GM12878 (cell line): ENCODE results near the gene DNAI2. TPM values are rescaled to one million over a fixed set of nuclear protein-coding genes. Genes with fewer than 3 reads are reported as not detected.

Experiments used
- ATAC-seq: fragments of 200-7000 bp; cut with Tn5 transposase; 3 replicates; pipeline ENCODE4 v1.9.1; 2020; ENCODE audit warnings: mild to moderate bottlenecking, moderate library complexity
- BruUV-seq: library from RNA; stranded (reverse); fragments of 400-500 nt; replicated peaks from 2 replicates; lab custom pipeline; 2021; lab: Mats Ljungman, UMichigan
- CTCF ChIA-PET: fragments of 300-600 bp; sonication (Branson Sonifier 250); formaldehyde crosslinking; extraction: SDS; loops from one replicate; lab custom pipeline; 2021; ENCODE audit warnings: inconsistent platforms; lab: Yijun Ruan, JAX
- POLR2A ChIA-PET: fragments of 350-600 bp; formaldehyde crosslinking; extraction: SDS; loops from one replicate; lab custom pipeline; 2021; ENCODE audit warnings: inconsistent platforms; lab: Charles Lee
- RAD21 ChIA-PET: fragments of 300-600 bp; sonication (Branson Sonifier 250); formaldehyde crosslinking; loops from one replicate; lab custom pipeline; 2023; ENCODE audit warnings: antibody characterized with exemption; ENCODE audit not compliant: unreplicated experiment; lab: Charles Lee
- SMC1A ChIA-PET: fragments of 300-600 bp; sonication (Branson Sonifier 250); formaldehyde crosslinking; loops from one replicate; lab custom pipeline; 2023; ENCODE audit not compliant: unreplicated experiment, uncharacterized antibody; lab: Charles Lee
- DNase-seq: peaks from one replicate; pipeline ENCODE4 v3.0.0-alpha.2; 2011; ENCODE audit warnings: low read depth, low spot score
- FAIRE-seq: peaks from 3 replicates; lab custom pipeline; 2011; peaks lifted over from hg19 to GRCh38; lab: Jason Lieb, UNC
- H2AFZ ChIP-seq: 2 replicates; pipeline ENCODE4 v1.6.0; 2011; ENCODE audit warnings: low read depth, low read length, control low read depth; ENCODE audit not compliant: control insufficient read depth
- H3K27ac ChIP-seq: 2 replicates; pipeline ENCODE4 v1.5.1; 2011; ENCODE audit warnings: control low read depth; ENCODE audit not compliant: control insufficient read depth, insufficient read depth
- H3K27me3 ChIP-seq, 2 experiments: replicated peaks in 1 of 2; 2 replicates each; pipeline versions ENCODE4 v1.6.0 to v1.6.1; 2011; ENCODE audit warnings: low read length in 1 of 2; ENCODE audit not compliant: control insufficient read depth in 2 of 2, insufficient read depth in 2 of 2
- H3K36me3 ChIP-seq, 2 experiments: 2 replicates each; pipeline ENCODE4 v1.5.1; 2011; ENCODE audit warnings: low read length in 1 of 2; ENCODE audit not compliant: control insufficient read depth in 2 of 2, insufficient read depth in 2 of 2
- H3K4me1 ChIP-seq: 2 replicates; pipeline ENCODE4 v1.6.1; 2011; ENCODE audit warnings: mild to moderate bottlenecking, low read length, moderate library complexity, mixed read lengths; ENCODE audit not compliant: control insufficient read depth, insufficient read depth
- H3K4me2 ChIP-seq: 2 replicates; pipeline ENCODE4 v1.6.0; 2011; ENCODE audit warnings: control low read depth; ENCODE audit not compliant: control insufficient read depth, insufficient read depth
- H3K4me3 ChIP-seq: fragments of 200-600 bp; sonication (generic); 2 replicates; pipeline ENCODE4 v1.5.1; 2016
- H3K79me2 ChIP-seq: 2 replicates; pipeline ENCODE4 v1.6.0; 2011; ENCODE audit warnings: low read length; ENCODE audit not compliant: control insufficient read depth, insufficient read depth
- H3K9ac ChIP-seq: 2 replicates; pipeline ENCODE4 v1.8.0; 2011; ENCODE audit warnings: low read length, control low read depth, mixed read lengths; ENCODE audit not compliant: control insufficient read depth, insufficient read depth
- H3K9me3 ChIP-seq: replicated peaks from 3 replicates; pipeline ENCODE4 v1.5.1; 2011; ENCODE audit warnings: mild to moderate bottlenecking, low read length; ENCODE audit not compliant: control insufficient read depth, insufficient read depth
- H4K20me1 ChIP-seq: 2 replicates; pipeline ENCODE4 v1.6.0; 2011; ENCODE audit not compliant: control insufficient read depth, insufficient read depth
- BCL3 ChIP-seq: IDR thresholded peaks from 2 replicates; pipeline ENCODE4 v1.6.1; 2011; ENCODE audit warnings: borderline replicate concordance, low read depth, mild to moderate bottlenecking, moderate library complexity, low read length; ENCODE audit not compliant: insufficient read depth, poor library complexity, severe bottlenecking
- HDGF ChIP-seq: fragments of 450-650 bp; IDR thresholded peaks from 2 replicates; pipeline ENCODE4 v1.6.1; 2016; ENCODE audit warnings: antibody characterized with exemption
- JUNB ChIP-seq: IDR thresholded peaks from 2 replicates; pipeline ENCODE4 v1.6.1; 2016; ENCODE audit warnings: antibody characterized with exemption, mild to moderate bottlenecking
- MYC ChIP-seq: IDR thresholded peaks from 2 replicates; pipeline ENCODE4 v1.6.1; 2011; ENCODE audit warnings: mild to moderate bottlenecking, low read length, moderate library complexity, inconsistent platforms; ENCODE audit not compliant: insufficient read depth, insufficient replicate concordance, insufficient read length, severe bottlenecking
- RFX5 ChIP-seq: IDR thresholded peaks from 2 replicates; pipeline ENCODE4 v1.6.1; 2011; ENCODE audit warnings: low read depth, low read length, improper control_type of control experiment
- SKIL ChIP-seq: fragments of 450-650 bp; IDR thresholded peaks from 2 replicates; pipeline ENCODE4 v1.6.1; 2017; ENCODE audit warnings: mild to moderate bottlenecking, low read depth, inconsistent platforms; ENCODE audit not compliant: poor library complexity, severe bottlenecking
- TBL1XR1 ChIP-seq: IDR thresholded peaks from 2 replicates; pipeline ENCODE4 v1.6.1; 2012; ENCODE audit warnings: low read depth, low read length, improper control_type of control experiment
- TCF3 ChIP-seq: IDR thresholded peaks from 2 replicates; pipeline ENCODE4 v1.6.1; 2012; ENCODE audit warnings: low read depth, mild to moderate bottlenecking, low read length, borderline replicate concordance; ENCODE audit not compliant: insufficient read depth
- TCF7 ChIP-seq: IDR thresholded peaks from 2 replicates; pipeline ENCODE4 v1.6.1; 2014; ENCODE audit warnings: antibody characterized with exemption, borderline replicate concordance
- ZBED1 ChIP-seq: IDR thresholded peaks from 2 replicates; pipeline ENCODE4 v1.6.1; 2016; ENCODE audit warnings: borderline replicate concordance
- WGBS: methylation state at CpG from one replicate; pipeline ENCODE4 v1.1.6; 2016; ENCODE audit warnings: low lambda C conversion rate; ENCODE audit not compliant: insufficient replicate concordance, insufficient coverage; ENCODE audit errors: missing lambda C conversion rate; 5-methylcytosine and 5-hydroxymethylcytosine counted together
- in situ Hi-C: fragments of 300-500 bp; cut with MboI; formaldehyde crosslinking; loops from 9 replicates; pipeline ENCODE4 v1.14.3; 2018; ENCODE audit warnings: mixed read lengths
- intact Hi-C: fragments of 100-400 bp; cut with micrococcal nuclease; formaldehyde crosslinking; loops from one replicate; pipeline ENCODE4 v1.14.2; 2022; ENCODE audit not compliant: unreplicated experiment
- polyA plus RNA-seq, 11 experiments: library from polyadenylated mRNA; depleted of rRNA in 4 of 11; unstranded in 6 of 11; stranded (reverse) in 5 of 11; fragments of >200 nt; fragmentation: Nextera tagmentation in 4 of 11; fragmentation: Illumina TruSeq in 1 of 11; extraction: Ambion mirVana in 4 of 11; extraction: Trizol in 1 of 11; gene quantifications; 1 replicate in 1 of 11; 2 replicates in 10 of 11; pipeline versions ENCODE4 v1.2.1 to v1.2.3, GENCODE V29; 2011 to 2016; ENCODE audit warnings: inconsistent platforms in 2 of 11, missing spikeins in 2 of 11, low read depth in 1 of 11
- total RNA-seq, 4 experiments: library from RNA; depleted of rRNA in 3 of 4; stranded (reverse); fragments of >200 nt in 3 of 4; fragmentation: Illumina TruSeq in 1 of 4; extraction: Trizol in 1 of 4; gene quantifications; 2 replicates each; pipeline versions ENCODE4 v1.2.1 to v1.2.3, GENCODE V29; 2013 to 2021

DNAI2 gene
- total and polyA plus RNA-seq, 10 of the 15 experiments (the other 5 are each of a cell fraction or from before 2014, with no cell fraction given): 0.04 to 1.8 (median 0.13) TPM

- Histone ChIP-seq H2AFZ (no peak overlapping the region), H3K4me1 (no peaks in the 10 kb centered on the region), H3K9ac (no peak overlapping the region), H3K9me3 (no peaks in the 10 kb centered on the region; the same call in 2 of the 3 replicates), H3K27ac (no peak overlapping the region), H3K27me3 (no peaks in the 10 kb centered on the region), H3K79me2 (no peaks in the 10 kb centered on the region), H3K4me3 (no peak overlapping the region), H4K20me1 (no peaks in the 10 kb centered on the region), H3K36me3 (peaks cover 0 to 2% of the 10 kb centered on the region in 2 experiments; a peak in 2 of 4 replicates), H3K4me2 (no peak overlapping the region)
- ChIA-PET CTCF (interaction anchor here (0.7 kb wide), 1 partner anchor 28 kb away, joined by 4 read pairs; no protein-coding TSS in a partner anchor), POLR2A (no interaction called here), RAD21 (no interaction called here), SMC1A (no interaction called here)
- 50% methylated on average over 6 of the region's 6 CpGs for WGBS
- no TSS peak for BruUV-seq
- no peak for DNase-seq
- no peak for ATAC-seq
- TF ChIP-seq JUNB (no peak), TBL1XR1 (no peak), SKIL (no peak), MYC (no peak), RFX5 (no peak), TCF3 (no peak), TCF7 (no peak), ZBED1 (no peak), BCL3 (no peak), HDGF (no peak)
- no peak for FAIRE-seq
- intact Hi-C loops (no loop called here), in situ Hi-C loops (no loop called here)
Measured at GRCh38 chr17:74244548-74244947, 29.5 kb upstream of the DNAI2 start.
